Fibroblast of lung (primary cell): ENCODE measurements around the gene KIF5A.
"Not testable (repeated sequence)": the region's sequence is repeated elsewhere in the genome, so short reads cannot be mapped to it uniquely, and the experiment has no call there.

Experiments used
- EZH2 ChIP-seq: IDR thresholded peaks from 2 replicates; pipeline ENCODE4 v1.5.1; 2012; ENCODE audit warnings: low read length, control low read depth, mild to moderate bottlenecking; ENCODE audit errors: missing control alignments
- TF ChIP-seq, protein P1 (sequence below), 2 donors: IDR thresholded peaks in 1 of 2; conservative IDR thresholded peaks in 1 of 2; 1 replicate in 1 of 2; 2 replicates in 1 of 2; pipeline ENCODE4 v1.5.1; 2011 to 2012; ENCODE audit warnings: low read length in 2 of 2, control low read depth in 1 of 2, inconsistent platforms in 1 of 2, low read depth in 1 of 2, mild to moderate bottlenecking in 1 of 2

DNA sequence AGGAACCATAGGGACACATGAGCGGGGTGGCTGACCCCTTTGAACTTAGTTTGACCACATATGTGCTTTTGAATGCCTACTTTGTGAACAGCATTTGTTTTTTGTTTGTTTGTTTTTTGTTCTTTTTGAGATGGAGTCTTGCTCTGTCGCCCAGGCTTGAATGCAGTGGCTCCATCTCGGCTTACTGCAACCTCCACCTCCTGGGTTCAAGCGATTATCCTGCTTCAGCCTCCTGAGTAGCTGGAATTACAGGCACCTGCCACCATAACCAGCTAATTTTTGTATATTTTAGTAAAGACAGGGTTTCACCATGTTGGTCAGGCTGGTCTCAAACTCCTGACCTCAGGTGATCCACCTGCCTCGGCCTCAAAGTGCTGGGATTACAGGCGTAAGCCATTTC, 68.6 kb downstream of the KIF5A start:
- TF ChIP-seq, protein P1, sequence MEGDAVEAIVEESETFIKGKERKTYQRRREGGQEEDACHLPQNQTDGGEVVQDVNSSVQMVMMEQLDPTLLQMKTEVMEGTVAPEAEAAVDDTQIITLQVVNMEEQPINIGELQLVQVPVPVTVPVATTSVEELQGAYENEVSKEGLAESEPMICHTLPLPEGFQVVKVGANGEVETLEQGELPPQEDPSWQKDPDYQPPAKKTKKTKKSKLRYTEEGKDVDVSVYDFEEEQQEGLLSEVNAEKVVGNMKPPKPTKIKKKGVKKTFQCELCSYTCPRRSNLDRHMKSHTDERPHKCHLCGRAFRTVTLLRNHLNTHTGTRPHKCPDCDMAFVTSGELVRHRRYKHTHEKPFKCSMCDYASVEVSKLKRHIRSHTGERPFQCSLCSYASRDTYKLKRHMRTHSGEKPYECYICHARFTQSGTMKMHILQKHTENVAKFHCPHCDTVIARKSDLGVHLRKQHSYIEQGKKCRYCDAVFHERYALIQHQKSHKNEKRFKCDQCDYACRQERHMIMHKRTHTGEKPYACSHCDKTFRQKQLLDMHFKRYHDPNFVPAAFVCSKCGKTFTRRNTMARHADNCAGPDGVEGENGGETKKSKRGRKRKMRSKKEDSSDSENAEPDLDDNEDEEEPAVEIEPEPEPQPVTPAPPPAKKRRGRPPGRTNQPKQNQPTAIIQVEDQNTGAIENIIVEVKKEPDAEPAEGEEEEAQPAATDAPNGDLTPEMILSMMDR (conservative IDR thresholded peaks at IDR 0.05 in 1 of 2, IDR thresholded peaks at IDR 0.05 in 1 of 2; ENCODE audit: low read depth in 1 of 2, low read length in 2 of 2), result not testable (repeated sequence)
- not testable (repeated sequence) for TF ChIP-seq EZH2
